Measurements from ENCODE around the gene ECE2.

- peak; percentile 31 for TF ChIP-seq EZH2phosphoT487 (IDR thresholded peaks at IDR 0.05; ENCODE audit: low read depth, severe bottlenecking, unreplicated experiment)
- no peak for TF ChIP-seq EZH2 (IDR thresholded peaks at IDR 0.05; ENCODE audit: borderline replicate concordance)
These were observed 13.1 kb upstream of the ECE2 start for GRCh38 chr3:184262764-184263179.

Measured in hepatocyte (in vitro differentiated cells).